ENCODE measurements around the gene SMIM5. TPM values are rescaled to one million over a fixed set of nuclear protein-coding genes. Genes with fewer than 3 reads are reported as not detected.

Gene SMIM5
- polyA plus RNA-seq, 1 donor (not counting 4 experiments of a cell fraction or from before 2014, with no cell fraction given), result 0.24 TPM

GRCh38 chr17:75590314-75590761 is 42.9 kb upstream of the SMIM5 start:
- Histone ChIP-seq H3K27ac (ENCODE audit: control insufficient read depth, insufficient read depth, low read length) (no peak overlapping the region), H3K36me3 (ENCODE audit: control insufficient read depth in 2 of 2, extremely low read depth in 1 of 2, insufficient read depth in 2 of 2, low read length in 2 of 2) (no peaks in the 10 kb centered on the region), H3K4me1 (ENCODE audit: control insufficient read depth, extremely low read depth, insufficient read depth, low read length) (no peaks in the 10 kb centered on the region), H3K27me3 (ENCODE audit: control insufficient read depth, extremely low read depth, insufficient read depth, low read length) (peaks cover 32% of the 10 kb centered on the region), H3K4me3 (ENCODE audit: control insufficient read depth in 2 of 3, extremely low read depth in 1 of 3, insufficient read depth in 2 of 3, low read depth in 1 of 3, low read length in 3 of 3) (no peak overlapping the region), H2AFZ (ENCODE audit: control insufficient read depth, low read length) (no peak overlapping the region), H3K9ac (ENCODE audit: control insufficient read depth, extremely low read depth, insufficient read depth, low read length) (no peak overlapping the region), H3K9me3 (ENCODE audit: control insufficient read depth, low read depth, low read length) (no peaks in the 10 kb centered on the region), H3K79me2 (ENCODE audit: control insufficient read depth, insufficient read depth, low read length) (no peaks in the 10 kb centered on the region), H3K9me1 (ENCODE audit: control insufficient read depth, extremely low read depth, insufficient read depth, low read length) (no peaks in the 10 kb centered on the region), H3K4me2 (ENCODE audit: control insufficient read depth, extremely low read depth, insufficient read depth, low read depth, low read length) (no peak overlapping the region), H4K20me1 (ENCODE audit: control insufficient read depth, extremely low read depth, insufficient read depth, low read length) (no peaks in the 10 kb centered on the region)
- FAIRE-seq, result no peak
- TF ChIP-seq CTCF (optimal IDR thresholded peaks at IDR 0.05 in 1 of 3, IDR thresholded peaks at IDR 0.05 in 1 of 3, conservative IDR thresholded peaks at IDR 0.05 in 1 of 3; ENCODE audit: extremely low read depth in 1 of 3, insufficient read depth in 2 of 3, low read length in 3 of 3), result no peak
- TF ChIP-seq EZH2 (IDR thresholded peaks at IDR 0.05; ENCODE audit: low read length), result no peak
- dilution Hi-C loops (cut with MboI; ENCODE audit: extremely low pct_ligation_motif_present, low sequenced_read_pairs), result no loop called here
- no peak for DNase-seq (ENCODE audit: low read depth, low spot score)

GRCh38 chr17:75590849-75591721 is 42.1 kb upstream of the SMIM5 start:
- no peaks in the 10 kb centered on the region for H3K36me3 ChIP-seq (ENCODE audit: control insufficient read depth in 2 of 2, extremely low read depth in 1 of 2, insufficient read depth in 2 of 2, low read length in 2 of 2)
- DNase-seq (ENCODE audit: low read depth, low spot score), result no peak
- no peak overlapping the region for H3K4me2 ChIP-seq (ENCODE audit: control insufficient read depth, extremely low read depth, insufficient read depth, low read depth, low read length)
- FAIRE-seq, result no peak
- H4K20me1 ChIP-seq (ENCODE audit: control insufficient read depth, extremely low read depth, insufficient read depth, low read length), result no peaks in the 10 kb centered on the region
- H3K9ac ChIP-seq (ENCODE audit: control insufficient read depth, extremely low read depth, insufficient read depth, low read length), result no peak overlapping the region
- no peak overlapping the region for H3K4me3 ChIP-seq (ENCODE audit: control insufficient read depth in 2 of 3, extremely low read depth in 1 of 3, insufficient read depth in 2 of 3, low read depth in 1 of 3, low read length in 3 of 3)
- dilution Hi-C loops (cut with MboI; ENCODE audit: extremely low pct_ligation_motif_present, low sequenced_read_pairs), result no loop called here
- H3K4me1 ChIP-seq (ENCODE audit: control insufficient read depth, extremely low read depth, insufficient read depth, low read length), result no peaks in the 10 kb centered on the region
- H2AFZ ChIP-seq (ENCODE audit: control insufficient read depth, low read length), result no peak overlapping the region
- H3K79me2 ChIP-seq (ENCODE audit: control insufficient read depth, insufficient read depth, low read length), result no peaks in the 10 kb centered on the region
- peaks cover 35% of the 10 kb centered on the region for H3K27me3 ChIP-seq (ENCODE audit: control insufficient read depth, extremely low read depth, insufficient read depth, low read length)
- no peaks in the 10 kb centered on the region for H3K9me1 ChIP-seq (ENCODE audit: control insufficient read depth, extremely low read depth, insufficient read depth, low read length)
- TF ChIP-seq CTCF (optimal IDR thresholded peaks at IDR 0.05 in 1 of 3, IDR thresholded peaks at IDR 0.05 in 1 of 3, conservative IDR thresholded peaks at IDR 0.05 in 1 of 3; ENCODE audit: extremely low read depth in 1 of 3, insufficient read depth in 2 of 3, low read length in 3 of 3) (no peak), EZH2 (IDR thresholded peaks at IDR 0.05; ENCODE audit: low read length) (no peak)
- no peak overlapping the region for H3K27ac ChIP-seq (ENCODE audit: control insufficient read depth, insufficient read depth, low read length)
- H3K9me3 ChIP-seq (ENCODE audit: control insufficient read depth, low read depth, low read length), result no peaks in the 10 kb centered on the region

Measured in keratinocyte (primary cell).